Measurements from ENCODE around the gene UMODL1.
A peak's percentile ranks its signal among the peaks of the same experiment; 100 is the strongest.

Gene UMODL1

GRCh38 chr21:42061195-42061985 is 9.7 kb upstream of the UMODL1 start:
- no peaks in the 10 kb centered on the region for H3K36me3 Mint-ChIP-seq (ENCODE audit: low read depth)
- peaks cover 49% of the 10 kb centered on the region for H3K4me1 Mint-ChIP-seq
- H3K4me3 Mint-ChIP-seq: peak overlapping the region; percentile 66
- ATAC-seq: no peak
- H3K27ac Mint-ChIP-seq: peak overlapping the region; percentile 29
- no peaks in the 10 kb centered on the region for H3K9me3 Mint-ChIP-seq
- no peaks in the 10 kb centered on the region for H3K27me3 Mint-ChIP-seq
- peak; percentile 27 for DNase-seq

GRCh38 chr21:42061986-42062235 is 9.2 kb upstream of the UMODL1 start:
- DNase-seq (no peak), ATAC-seq (no peak)
- Mint-ChIP-seq H3K9me3 (no peaks in the 10 kb centered on the region), H3K4me1 (peaks cover 51% of the 10 kb centered on the region), H3K27me3 (no peaks in the 10 kb centered on the region), H3K27ac (peak overlapping the region; percentile 11), H3K4me3 (peak overlapping the region; percentile 66), H3K36me3 (ENCODE audit: low read depth) (no peaks in the 10 kb centered on the region)

- peak overlapping the region; percentile 11 for H3K27ac Mint-ChIP-seq
- H3K9me3 Mint-ChIP-seq: no peaks in the 10 kb centered on the region
- no peaks in the 10 kb centered on the region for H3K36me3 Mint-ChIP-seq (ENCODE audit: low read depth)
- H3K4me1 Mint-ChIP-seq: peaks cover 51% of the 10 kb centered on the region
- peak; percentile 69 for ATAC-seq
- peak; percentile 65 for DNase-seq
- H3K4me3 Mint-ChIP-seq: peak overlapping the region; percentile 66
- no peaks in the 10 kb centered on the region for H3K27me3 Mint-ChIP-seq
These were observed 8.7 kb upstream of the UMODL1 start for GRCh38 chr21:42062236-42063022.

GRCh38 chr21:42063191-42063570 is 7.9 kb upstream of the UMODL1 start:
- peak overlapping the region; percentile 65 for H3K27ac Mint-ChIP-seq
- H3K27me3 Mint-ChIP-seq: no peaks in the 10 kb centered on the region
- DNase-seq (peak; percentile 14), ATAC-seq (no peak)
- H3K36me3 Mint-ChIP-seq (ENCODE audit: low read depth): no peaks in the 10 kb centered on the region
- H3K4me1 Mint-ChIP-seq: peaks cover 51% of the 10 kb centered on the region
- H3K9me3 Mint-ChIP-seq: no peaks in the 10 kb centered on the region
- peak overlapping the region; percentile 66 for H3K4me3 Mint-ChIP-seq

- DNase-seq (peak; percentile 46), ATAC-seq (peak; percentile 58)
- Mint-ChIP-seq H3K4me1 (peaks cover 51% of the 10 kb centered on the region), H3K9me3 (no peaks in the 10 kb centered on the region), H3K27me3 (no peaks in the 10 kb centered on the region), H3K4me3 (peak overlapping the region; percentile 66), H3K27ac (peak overlapping the region; percentile 55), H3K36me3 (ENCODE audit: low read depth) (no peaks in the 10 kb centered on the region)
These were observed 7.3 kb upstream of the UMODL1 start for GRCh38 chr21:42063571-42064521.

GRCh38 chr21:42066521-42066920 is 4.6 kb upstream of the UMODL1 start:
- DNase-seq: no peak
- H3K27ac Mint-ChIP-seq: no peak overlapping the region
- no peak for ATAC-seq
- H3K36me3 Mint-ChIP-seq (ENCODE audit: low read depth): no peaks in the 10 kb centered on the region
- no peak overlapping the region for H3K4me3 Mint-ChIP-seq
- peaks cover 43% of the 10 kb centered on the region for H3K4me1 Mint-ChIP-seq
- no peaks in the 10 kb centered on the region for H3K9me3 Mint-ChIP-seq
- H3K27me3 Mint-ChIP-seq: no peaks in the 10 kb centered on the region

- H3K27ac Mint-ChIP-seq: no peak overlapping the region
- peaks cover 31% of the 10 kb centered on the region for H3K4me1 Mint-ChIP-seq
- DNase-seq: no peak
- no peaks in the 10 kb centered on the region for H3K9me3 Mint-ChIP-seq
- no peaks in the 10 kb centered on the region for H3K36me3 Mint-ChIP-seq (ENCODE audit: low read depth)
- ATAC-seq: no peak
- no peak overlapping the region for H3K4me3 Mint-ChIP-seq
- H3K27me3 Mint-ChIP-seq: no peaks in the 10 kb centered on the region
These were observed 3.4 kb upstream of the UMODL1 start for GRCh38 chr21:42067531-42068255.

- Mint-ChIP-seq H3K4me1 (peaks cover 26% of the 10 kb centered on the region), H3K27ac (no peak overlapping the region), H3K27me3 (no peaks in the 10 kb centered on the region), H3K9me3 (no peaks in the 10 kb centered on the region), H3K4me3 (no peak overlapping the region), H3K36me3 (ENCODE audit: low read depth) (no peaks in the 10 kb centered on the region)
- ATAC-seq: no peak
- no peak for DNase-seq
These were observed 2.9 kb upstream of the UMODL1 start for GRCh38 chr21:42068256-42068545.

GRCh38 chr21:42068592-42068991 is 2.5 kb upstream of the UMODL1 start:
- H3K27me3 Mint-ChIP-seq: no peaks in the 10 kb centered on the region
- DNase-seq (no peak), ATAC-seq (no peak)
- no peaks in the 10 kb centered on the region for H3K9me3 Mint-ChIP-seq
- no peak overlapping the region for H3K27ac Mint-ChIP-seq
- H3K4me1 Mint-ChIP-seq: peaks cover 22% of the 10 kb centered on the region
- H3K36me3 Mint-ChIP-seq (ENCODE audit: low read depth): no peaks in the 10 kb centered on the region
- no peak overlapping the region for H3K4me3 Mint-ChIP-seq

- DNase-seq: no peak
- Mint-ChIP-seq H3K27me3 (no peaks in the 10 kb centered on the region), H3K9me3 (no peaks in the 10 kb centered on the region), H3K4me3 (no peak overlapping the region), H3K27ac (no peak overlapping the region), H3K36me3 (ENCODE audit: low read depth) (no peaks in the 10 kb centered on the region), H3K4me1 (peaks cover 15% of the 10 kb centered on the region)
- no peak for ATAC-seq
These were observed 1.8 kb upstream of the UMODL1 start for GRCh38 chr21:42069327-42069726.

GRCh38 chr21:42069843-42070242 is 1.3 kb upstream of the UMODL1 start:
- no peak overlapping the region for H3K4me3 Mint-ChIP-seq

GRCh38 chr21:42073145-42074099 is 2.3 kb downstream of the UMODL1 start:
- no peaks in the 10 kb centered on the region for H3K9me3 Mint-ChIP-seq
- no peaks in the 10 kb centered on the region for H3K4me1 Mint-ChIP-seq
- H3K4me3 Mint-ChIP-seq: no peak overlapping the region
- no peak for DNase-seq
- H3K36me3 Mint-ChIP-seq (ENCODE audit: low read depth): no peaks in the 10 kb centered on the region
- no peaks in the 10 kb centered on the region for H3K27me3 Mint-ChIP-seq
- ATAC-seq: no peak
- no peak overlapping the region for H3K27ac Mint-ChIP-seq

More at GRCh38 chr21:42069843-42070242, 1.3 kb upstream of the UMODL1 start:
- Mint-ChIP-seq H3K9me3 (no peaks in the 10 kb centered on the region), H3K27me3 (no peaks in the 10 kb centered on the region), H3K4me1 (peaks cover 10% of the 10 kb centered on the region), H3K27ac (no peak overlapping the region), H3K36me3 (ENCODE audit: low read depth) (no peaks in the 10 kb centered on the region)
- no peak for ATAC-seq
- DNase-seq: no peak

- H3K4me1 Mint-ChIP-seq: peaks cover 3% of the 10 kb centered on the region
- H3K4me3 Mint-ChIP-seq: no peak overlapping the region
- H3K36me3 Mint-ChIP-seq (ENCODE audit: low read depth): no peaks in the 10 kb centered on the region
- no peak for DNase-seq
- H3K9me3 Mint-ChIP-seq: no peaks in the 10 kb centered on the region
- H3K27me3 Mint-ChIP-seq: no peaks in the 10 kb centered on the region
- no peak overlapping the region for H3K27ac Mint-ChIP-seq
- no peak for ATAC-seq
These were observed 4.8 kb downstream of the UMODL1 start for GRCh38 chr21:42075686-42076471.

All from activated naive CD8-positive, alpha-beta T cell treated with anti-CD3 and anti-CD28 coated beads, Interleukin-2, amount 50 U/mL, for 24 hours (primary cell).